ENCODE measurements around the gene ATP2A2.

Gene ATP2A2

GRCh38 chr12:110244372-110244771 is 36.7 kb upstream of the ATP2A2 start:
- H3K4me3 ChIP-seq (ENCODE audit: control insufficient read depth, low read depth, low read length), result no peak overlapping the region
- TF ChIP-seq, protein P1, sequence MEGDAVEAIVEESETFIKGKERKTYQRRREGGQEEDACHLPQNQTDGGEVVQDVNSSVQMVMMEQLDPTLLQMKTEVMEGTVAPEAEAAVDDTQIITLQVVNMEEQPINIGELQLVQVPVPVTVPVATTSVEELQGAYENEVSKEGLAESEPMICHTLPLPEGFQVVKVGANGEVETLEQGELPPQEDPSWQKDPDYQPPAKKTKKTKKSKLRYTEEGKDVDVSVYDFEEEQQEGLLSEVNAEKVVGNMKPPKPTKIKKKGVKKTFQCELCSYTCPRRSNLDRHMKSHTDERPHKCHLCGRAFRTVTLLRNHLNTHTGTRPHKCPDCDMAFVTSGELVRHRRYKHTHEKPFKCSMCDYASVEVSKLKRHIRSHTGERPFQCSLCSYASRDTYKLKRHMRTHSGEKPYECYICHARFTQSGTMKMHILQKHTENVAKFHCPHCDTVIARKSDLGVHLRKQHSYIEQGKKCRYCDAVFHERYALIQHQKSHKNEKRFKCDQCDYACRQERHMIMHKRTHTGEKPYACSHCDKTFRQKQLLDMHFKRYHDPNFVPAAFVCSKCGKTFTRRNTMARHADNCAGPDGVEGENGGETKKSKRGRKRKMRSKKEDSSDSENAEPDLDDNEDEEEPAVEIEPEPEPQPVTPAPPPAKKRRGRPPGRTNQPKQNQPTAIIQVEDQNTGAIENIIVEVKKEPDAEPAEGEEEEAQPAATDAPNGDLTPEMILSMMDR (conservative IDR thresholded peaks at IDR 0.05; ENCODE audit: control insufficient read depth, insufficient read depth, low read depth, low read length), result no peak
- no peak for DNase-seq (ENCODE audit: low read depth)

DNA sequence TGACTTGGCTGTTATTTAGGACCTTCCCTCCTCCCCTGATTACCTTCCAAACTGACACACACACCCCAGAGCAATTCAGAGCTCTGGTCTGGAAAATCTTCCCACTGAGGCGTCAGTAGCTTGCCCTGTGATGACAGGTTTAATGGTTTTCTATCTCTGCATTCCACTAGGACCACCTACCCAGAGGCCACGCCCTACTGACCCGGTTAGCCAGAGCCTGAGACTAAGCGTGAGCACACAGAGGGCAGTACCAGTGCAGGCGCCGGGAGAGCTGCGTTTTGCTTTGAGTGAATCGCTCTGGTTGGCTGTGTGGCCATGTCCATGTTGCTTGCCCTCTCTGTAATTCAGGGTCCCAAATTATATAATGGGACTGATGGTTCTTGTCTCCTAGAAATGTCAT is 36.2 kb upstream of the ATP2A2 start:
- H3K4me3 ChIP-seq (ENCODE audit: control insufficient read depth, low read depth, low read length), result no peak overlapping the region
- DNase-seq (ENCODE audit: low read depth), result no peak
- TF ChIP-seq, protein P1 (conservative IDR thresholded peaks at IDR 0.05; ENCODE audit: control insufficient read depth, insufficient read depth, low read depth, low read length), result no peak

- TF ChIP-seq, protein P1 (conservative IDR thresholded peaks at IDR 0.05; ENCODE audit: control insufficient read depth, insufficient read depth, low read depth, low read length), result peak; percentile 45
- peak; percentile 28 for DNase-seq (ENCODE audit: low read depth)
These were observed 35.7 kb upstream of the ATP2A2 start for GRCh38 chr12:110245369-110245772.

DNA sequence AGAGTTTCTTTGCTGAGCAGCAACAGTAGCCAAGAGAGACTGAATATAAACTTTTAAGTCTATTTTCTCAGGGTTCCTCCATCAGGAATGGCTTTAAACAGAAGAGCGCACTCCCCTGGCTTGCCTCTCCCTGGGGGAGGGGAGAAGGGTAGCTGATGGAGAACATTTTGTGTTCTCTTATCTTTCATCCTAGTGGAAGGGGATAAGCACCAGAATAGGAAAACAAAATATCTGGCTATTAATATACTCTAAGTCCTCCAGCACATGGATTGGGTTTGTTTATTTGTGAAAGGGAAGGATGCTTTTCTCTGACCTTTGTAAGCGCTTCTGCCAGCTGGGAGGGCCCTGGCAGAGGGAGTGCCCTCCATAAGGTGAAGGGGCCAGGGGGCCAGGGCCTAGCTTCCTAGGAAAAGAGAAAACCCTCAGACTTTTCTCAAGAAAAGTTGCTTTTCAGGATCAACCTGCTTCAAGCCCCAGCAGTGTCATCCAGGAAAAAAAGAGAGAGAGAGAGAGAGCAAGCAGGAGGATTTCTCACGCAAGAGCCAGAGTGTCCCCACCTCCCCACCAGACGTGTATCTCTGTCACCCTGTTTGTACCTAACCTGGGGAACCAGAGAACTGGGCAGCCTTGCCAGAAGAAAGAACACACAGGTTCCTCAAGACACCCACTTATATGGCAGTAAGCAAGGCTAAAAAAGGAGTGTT is 34.3 kb upstream of the ATP2A2 start:
- H3K4me3 ChIP-seq (ENCODE audit: control insufficient read depth, low read depth, low read length), result no peak overlapping the region
- TF ChIP-seq, protein P1 (conservative IDR thresholded peaks at IDR 0.05; ENCODE audit: control insufficient read depth, insufficient read depth, low read depth, low read length), result no peak
- no peak for DNase-seq (ENCODE audit: low read depth)

More at GRCh38 chr12:110245369-110245772, 35.7 kb upstream of the ATP2A2 start:
- H3K4me3 ChIP-seq (ENCODE audit: control insufficient read depth, low read depth, low read length), result no peak overlapping the region

DNA sequence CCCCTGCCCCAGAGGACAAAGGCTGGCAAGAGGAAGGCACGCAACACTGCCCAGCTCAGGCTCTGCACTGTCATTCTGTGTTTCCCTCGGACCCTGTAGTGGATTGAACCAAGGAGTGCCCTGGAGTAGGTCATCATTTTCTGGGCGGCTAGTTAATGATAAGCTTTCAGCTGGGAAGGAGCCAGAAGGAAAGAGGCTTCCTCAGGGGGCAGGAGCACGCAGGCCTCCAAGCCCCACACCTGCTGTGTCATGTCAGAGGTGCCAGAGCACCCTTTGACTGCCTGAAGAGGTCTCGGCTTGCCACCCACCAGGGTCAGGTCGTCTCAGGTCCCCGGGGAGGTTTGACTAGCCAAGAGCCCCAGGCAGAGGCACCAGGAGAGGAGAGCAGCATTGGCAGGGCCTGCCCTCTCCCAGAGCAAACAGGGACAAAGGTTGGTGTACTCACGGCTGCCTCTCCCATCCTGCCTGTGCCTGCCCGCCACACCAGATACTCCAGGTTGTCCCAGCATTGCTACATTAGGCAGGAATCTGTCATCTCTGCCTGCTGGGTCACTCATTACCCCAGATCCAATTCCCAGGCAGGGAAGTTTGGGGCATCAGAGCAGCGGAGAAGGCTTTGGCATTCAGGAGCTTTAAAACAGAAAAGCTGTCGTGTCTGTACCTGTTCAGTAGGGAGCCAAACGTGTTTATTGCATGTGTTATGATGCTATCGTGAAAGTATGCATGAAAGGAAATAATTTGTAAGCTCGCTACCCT is 33.5 kb upstream of the ATP2A2 start:
- TF ChIP-seq, protein P1 (conservative IDR thresholded peaks at IDR 0.05; ENCODE audit: control insufficient read depth, insufficient read depth, low read depth, low read length), result no peak
- DNase-seq (ENCODE audit: low read depth), result no peak
- H3K4me3 ChIP-seq (ENCODE audit: control insufficient read depth, low read depth, low read length), result no peak overlapping the region

DNA sequence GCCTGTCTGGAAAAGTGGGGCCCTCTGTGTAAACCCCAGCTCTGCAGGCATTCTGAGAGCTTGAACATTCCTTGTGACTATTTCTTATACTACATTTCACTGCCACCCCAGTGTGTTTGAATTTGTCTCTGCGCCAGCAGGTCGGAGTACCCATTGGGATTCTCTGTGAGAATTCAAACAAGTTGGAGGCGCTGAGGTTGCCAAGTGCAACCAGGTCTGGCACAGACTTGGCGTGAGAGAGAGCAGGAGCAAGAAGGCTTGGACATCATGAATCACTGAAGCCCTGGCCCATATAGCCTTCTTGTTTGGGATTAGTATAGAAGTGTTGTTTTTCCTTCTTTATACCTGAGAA is 33.0 kb upstream of the ATP2A2 start:
- TF ChIP-seq, protein P1 (conservative IDR thresholded peaks at IDR 0.05; ENCODE audit: control insufficient read depth, insufficient read depth, low read depth, low read length), result no peak
- DNase-seq (ENCODE audit: low read depth), result no peak
- H3K4me3 ChIP-seq (ENCODE audit: control insufficient read depth, low read depth, low read length), result no peak overlapping the region

Measured in fibroblast of mammary gland (primary cell).